Astrocyte of the spinal cord (primary cell): ENCODE measurements around the gene HIVEP3.
"Not testable (repeated sequence)": the region's sequence is repeated elsewhere in the genome, so short reads cannot be mapped to it uniquely, and the experiment has no call there.

Source experiments
- DNase-seq: peaks from one replicate; pipeline ENCODE4 v3.0.0; 2011; ENCODE audit warnings: low read depth, low spot score
- H3K4me3 ChIP-seq: 2 replicates; pipeline ENCODE4 v1.5.1; 2011; ENCODE audit warnings: low read depth, mild to moderate bottlenecking, low read length, moderate library complexity
- CTCF ChIP-seq: IDR thresholded peaks from 2 replicates; pipeline ENCODE4 v1.5.1; 2012; ENCODE audit warnings: low read depth, mild to moderate bottlenecking, low read length, inconsistent platforms
- in situ Hi-C: cut with HindIII; loops from 2 replicates; pipeline ENCODE4 v1.10.0; 2017; ENCODE audit warnings: low sequenced_read_pairs

HIVEP3 gene

GRCh38 chr1:41925712-41926111 is 7.0 kb upstream of the HIVEP3 start:
- in situ Hi-C loops, result no loop called here
- no peak for TF ChIP-seq CTCF
- no peak overlapping the region for H3K4me3 ChIP-seq
- DNase-seq, result peak; percentile 12

DNA sequence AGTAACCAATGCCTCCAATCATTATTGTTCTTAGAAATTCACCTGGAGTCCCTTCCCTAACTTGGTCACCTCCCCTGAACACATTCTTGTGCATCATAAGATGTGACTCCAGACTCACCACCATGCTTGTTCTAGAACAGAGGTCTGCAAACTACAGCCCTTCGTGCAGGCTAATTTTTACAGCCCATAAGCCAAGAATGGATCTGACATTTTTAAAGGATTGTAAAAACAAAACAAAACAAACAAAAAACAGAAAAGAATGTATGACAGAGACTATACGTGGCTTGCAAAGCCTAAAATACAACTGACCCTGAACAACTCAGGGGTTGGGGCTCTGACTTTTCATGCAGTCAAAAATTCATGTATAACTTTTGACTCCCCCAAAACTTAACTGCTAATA is 6.2 kb upstream of the HIVEP3 start:
- in situ Hi-C loops, result no loop called here

DNA sequence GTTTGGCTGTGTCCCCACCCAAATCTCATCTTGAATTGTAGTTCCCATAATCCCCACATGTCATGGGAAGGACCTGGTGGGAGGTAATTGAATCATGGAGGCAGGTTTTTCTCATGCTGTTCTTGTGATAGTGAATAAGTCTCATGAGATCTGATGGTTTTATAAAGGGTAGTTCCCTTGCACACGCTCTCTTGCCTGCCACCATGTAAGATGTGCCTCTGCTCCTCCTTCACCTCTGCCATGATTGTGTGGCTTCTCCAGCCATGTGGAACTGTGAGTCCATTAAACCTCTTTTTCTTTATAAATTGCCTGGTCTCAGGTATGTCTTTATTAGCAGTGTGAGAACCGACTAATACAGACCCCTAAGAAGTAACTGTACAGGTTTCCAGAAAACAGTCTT is 2.5 kb upstream of the HIVEP3 start:
- DNase-seq, H3K4me3 ChIP-seq, in situ Hi-C loops: not testable (repeated sequence)

More for the DNA sequence above, 6.2 kb upstream of the HIVEP3 start:
- no peak for DNase-seq
- no peak for TF ChIP-seq CTCF
- H3K4me3 ChIP-seq, result no peak overlapping the region

DNA sequence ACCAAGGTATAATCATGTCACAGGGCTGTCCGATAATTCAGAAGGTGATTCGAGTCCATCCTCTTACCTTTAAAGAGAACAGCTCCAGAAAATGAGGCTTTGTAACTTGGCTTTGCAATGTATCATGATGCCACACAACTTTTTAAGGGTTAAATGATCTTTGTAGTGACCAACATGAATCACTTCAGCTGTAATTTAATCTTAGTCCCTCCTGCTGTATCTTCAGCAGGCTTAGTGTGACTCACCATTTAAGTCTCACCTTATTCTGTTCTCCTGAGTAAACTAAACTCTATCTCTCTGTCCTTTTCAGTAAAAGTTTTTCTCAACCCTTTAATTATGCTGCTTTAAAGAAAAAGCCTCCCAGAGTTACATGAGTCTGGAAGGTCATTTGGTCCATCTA is 1.9 kb upstream of the HIVEP3 start:
- no peak for TF ChIP-seq CTCF
- peak; percentile 68 for DNase-seq
- no peak overlapping the region for H3K4me3 ChIP-seq
- in situ Hi-C loops, result no loop called here

- in situ Hi-C loops, result no loop called here
- H3K4me3 ChIP-seq, result no peak overlapping the region
- TF ChIP-seq CTCF, result no peak
- DNase-seq, result no peak
These were observed 1.2 kb upstream of the HIVEP3 start for GRCh38 chr1:41919764-41920397.

- in situ Hi-C loops, result no loop called here
- H3K4me3 ChIP-seq, result no peak overlapping the region
- TF ChIP-seq CTCF, result no peak
- no peak for DNase-seq
These were observed 409 bp upstream of the HIVEP3 start for GRCh38 chr1:41919131-41919530.

GRCh38 chr1:41917835-41918449 is 780 bp downstream of the HIVEP3 start:
- peak overlapping the region; percentile 53 for H3K4me3 ChIP-seq
- no peak for TF ChIP-seq CTCF
- in situ Hi-C loops, result no loop called here
- DNase-seq, result no peak
